ENCODE measurements around the gene TRIM24.

Gene TRIM24

DNA sequence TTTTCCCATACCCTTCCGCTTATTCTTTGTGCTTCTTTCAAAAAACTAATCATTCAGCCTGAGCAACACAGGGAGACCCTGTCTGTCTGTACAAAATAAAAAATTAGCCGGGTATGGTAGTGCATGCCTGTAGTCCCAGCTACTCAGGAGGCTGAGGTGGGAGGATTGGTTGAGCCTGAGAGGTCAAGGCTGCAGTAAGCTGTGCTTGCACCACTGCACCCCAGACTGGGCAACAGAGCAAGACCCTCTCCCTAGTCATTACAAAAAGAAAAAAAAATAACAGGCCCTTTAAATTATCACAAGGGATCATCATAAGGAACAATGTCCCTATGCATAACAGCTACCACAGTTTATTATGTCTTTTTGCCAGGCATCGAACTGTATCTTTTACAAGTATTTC, 119.6 kb downstream of the TRIM24 start:
- peaks cover 37% of the 10 kb centered on the region for H3K36me3 Mint-ChIP-seq (ENCODE audit: low read depth)
- H3K27me3 Mint-ChIP-seq (ENCODE audit: low read depth): no peaks in the 10 kb centered on the region
- H3K4me1 Mint-ChIP-seq (ENCODE audit: low read depth): no peaks in the 10 kb centered on the region

DNA sequence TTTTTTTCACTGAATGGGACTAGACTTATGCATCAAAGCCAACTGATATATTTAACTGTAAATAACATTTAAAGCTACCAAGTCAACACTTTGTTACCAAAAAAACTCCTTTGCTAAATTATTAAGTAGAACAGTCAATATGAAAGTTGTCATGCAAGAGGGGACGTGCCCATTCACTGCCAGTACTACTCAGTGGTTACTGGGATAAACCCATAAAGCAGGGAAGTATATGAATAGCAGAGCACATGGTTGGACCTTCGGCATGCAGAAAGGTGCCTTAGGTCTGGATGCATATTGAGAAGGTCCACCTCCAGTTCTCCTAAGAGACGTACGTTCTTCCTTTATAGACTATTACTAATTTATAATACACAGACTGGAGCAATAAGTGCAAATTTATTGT, 121.0 kb downstream of the TRIM24 start:
- H3K27ac Mint-ChIP-seq: no peak overlapping the region
- H3K4me3 Mint-ChIP-seq: no peak overlapping the region
- no peaks in the 10 kb centered on the region for H3K4me1 Mint-ChIP-seq (ENCODE audit: low read depth)
- no peaks in the 10 kb centered on the region for H3K9me3 Mint-ChIP-seq
- peaks cover 47% of the 10 kb centered on the region for H3K36me3 Mint-ChIP-seq (ENCODE audit: low read depth)
- no peaks in the 10 kb centered on the region for H3K27me3 Mint-ChIP-seq (ENCODE audit: low read depth)

More for the DNA sequence above, 119.6 kb downstream of the TRIM24 start:
- Mint-ChIP-seq H3K4me3 (no peak overlapping the region), H3K27ac (no peak overlapping the region), H3K9me3 (no peaks in the 10 kb centered on the region)

DNA sequence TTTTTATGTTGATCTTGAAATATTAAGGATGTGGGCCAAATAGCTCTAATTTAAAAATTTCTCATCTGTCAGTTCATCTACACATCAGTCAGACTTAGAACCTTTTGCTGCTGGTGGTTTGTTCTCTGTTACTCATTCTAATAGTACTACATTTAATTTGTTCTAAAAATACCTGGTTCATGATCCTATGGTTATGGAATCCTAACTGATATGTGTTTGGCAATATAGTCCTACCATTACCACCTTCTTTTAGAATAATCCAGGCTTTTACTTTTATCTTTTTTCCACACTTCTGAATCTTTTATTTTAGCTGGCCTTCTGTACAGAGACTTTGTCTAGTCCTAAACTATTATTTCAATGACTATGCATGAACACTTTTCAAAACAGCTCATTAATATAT, 124.2 kb downstream of the TRIM24 start:
- Mint-ChIP-seq H3K27me3 (ENCODE audit: low read depth) (no peaks in the 10 kb centered on the region), H3K36me3 (ENCODE audit: low read depth) (peaks cover 32% of the 10 kb centered on the region), H3K27ac (no peak overlapping the region), H3K4me1 (ENCODE audit: low read depth) (no peaks in the 10 kb centered on the region), H3K9me3 (no peaks in the 10 kb centered on the region), H3K4me3 (no peak overlapping the region)

DNA sequence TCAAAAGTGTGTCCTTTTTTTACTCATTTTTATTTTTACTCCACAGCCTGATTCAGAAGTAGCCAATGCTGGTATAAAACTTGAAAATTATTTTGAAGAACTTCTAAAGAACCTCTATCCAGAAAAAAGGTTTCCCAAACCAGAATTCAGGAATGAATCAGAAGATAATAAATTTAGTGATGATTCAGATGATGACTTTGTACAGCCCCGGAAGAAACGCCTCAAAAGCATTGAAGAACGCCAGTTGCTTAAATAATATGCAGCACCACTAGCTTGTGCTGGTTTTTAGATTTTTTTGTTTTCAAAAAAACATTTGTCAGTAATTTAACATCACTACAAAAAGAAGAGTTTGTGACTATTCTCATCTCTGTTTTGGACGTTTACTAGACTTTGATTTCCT, 124.6 kb downstream of the TRIM24 start:
- Mint-ChIP-seq H3K27me3 (ENCODE audit: low read depth) (no peaks in the 10 kb centered on the region), H3K4me1 (ENCODE audit: low read depth) (no peaks in the 10 kb centered on the region), H3K9me3 (no peaks in the 10 kb centered on the region), H3K4me3 (no peak overlapping the region), H3K27ac (no peak overlapping the region), H3K36me3 (ENCODE audit: low read depth) (peaks cover 27% of the 10 kb centered on the region)

DNA sequence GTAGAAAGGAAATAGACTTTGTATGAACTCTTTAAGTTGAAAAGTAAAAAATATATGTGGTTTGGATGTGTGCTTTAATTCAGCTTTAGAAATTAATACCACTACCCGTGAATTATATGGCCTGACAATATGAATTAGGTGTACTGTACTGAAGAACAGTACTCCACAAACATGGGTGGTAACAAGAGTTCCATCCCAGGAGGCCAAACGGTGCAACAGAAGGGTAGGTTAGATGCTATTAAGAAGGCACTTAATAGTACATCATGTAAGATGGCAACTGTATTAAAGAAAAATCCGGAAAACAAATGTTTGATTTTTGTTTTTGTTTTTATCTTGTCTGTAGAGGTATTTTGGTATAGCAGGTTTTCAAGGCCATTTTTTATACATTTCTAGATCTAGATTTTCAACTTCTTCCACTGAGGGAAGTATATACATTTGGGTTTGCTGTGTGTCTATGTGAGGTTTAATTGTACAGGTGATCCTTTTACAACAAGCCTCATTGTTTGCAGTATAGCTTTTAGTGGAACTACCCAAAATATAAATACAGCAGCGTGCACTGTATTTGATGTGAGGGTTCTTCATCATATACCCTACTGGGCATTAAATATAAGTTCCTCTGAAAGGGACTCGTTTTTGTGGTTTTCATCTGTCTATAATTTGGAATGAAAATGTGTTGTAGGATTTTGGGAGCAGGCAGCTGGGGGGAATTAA, 125.4 kb downstream of the TRIM24 start:
- H3K9me3 Mint-ChIP-seq: no peaks in the 10 kb centered on the region

DNA sequence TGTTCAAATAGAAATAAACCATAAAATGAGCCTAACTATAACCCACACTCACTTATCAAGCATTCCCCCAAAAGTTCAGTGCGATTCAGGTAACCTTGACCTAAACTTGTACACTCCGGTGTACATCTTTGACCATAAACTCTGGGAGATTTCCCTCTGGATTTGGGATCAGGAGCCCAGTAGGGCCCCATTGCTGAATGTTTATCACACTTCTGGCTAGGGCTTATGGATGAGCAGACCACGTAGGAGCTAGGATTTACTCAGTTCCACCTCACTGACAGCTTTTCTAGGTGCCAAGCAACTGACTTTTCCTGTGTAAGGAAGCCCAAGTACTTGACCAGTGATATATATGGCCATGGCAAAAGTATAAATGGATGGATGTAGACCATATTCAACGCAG, 127.4 kb downstream of the TRIM24 start:
- H3K36me3 Mint-ChIP-seq (ENCODE audit: low read depth): peaks cover 20% of the 10 kb centered on the region
- no peaks in the 10 kb centered on the region for H3K9me3 Mint-ChIP-seq
- H3K4me3 Mint-ChIP-seq: no peak overlapping the region
- H3K27me3 Mint-ChIP-seq (ENCODE audit: low read depth): no peaks in the 10 kb centered on the region
- H3K4me1 Mint-ChIP-seq (ENCODE audit: low read depth): no peaks in the 10 kb centered on the region
- no peak overlapping the region for H3K27ac Mint-ChIP-seq

More for the DNA sequence above, 125.4 kb downstream of the TRIM24 start:
- Mint-ChIP-seq H3K27me3 (ENCODE audit: low read depth) (no peaks in the 10 kb centered on the region), H3K4me3 (no peak overlapping the region), H3K4me1 (ENCODE audit: low read depth) (no peaks in the 10 kb centered on the region), H3K36me3 (ENCODE audit: low read depth) (peaks cover 22% of the 10 kb centered on the region), H3K27ac (no peak overlapping the region)

DNA sequence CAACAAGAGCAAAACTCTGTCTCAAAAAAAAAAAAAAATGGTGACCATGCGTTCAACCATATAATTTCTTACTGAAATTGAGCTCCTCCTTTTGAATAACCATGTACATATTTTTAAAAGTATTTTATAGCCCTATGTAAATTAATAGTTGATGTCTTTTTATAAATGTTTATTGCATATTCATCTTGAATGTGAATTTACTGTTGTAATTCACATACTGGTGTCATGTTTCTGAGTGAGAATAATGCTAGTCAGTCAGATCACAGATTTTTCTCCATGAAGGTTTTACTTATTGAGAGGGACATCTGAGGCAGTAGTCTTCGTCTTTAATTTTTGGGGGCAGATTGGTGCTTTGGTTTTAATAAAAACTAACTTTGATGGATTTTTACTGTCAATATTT, 128.9 kb downstream of the TRIM24 start:
- H3K4me1 Mint-ChIP-seq (ENCODE audit: low read depth): no peaks in the 10 kb centered on the region
- peaks cover 18% of the 10 kb centered on the region for H3K36me3 Mint-ChIP-seq (ENCODE audit: low read depth)
- no peaks in the 10 kb centered on the region for H3K9me3 Mint-ChIP-seq
- H3K27me3 Mint-ChIP-seq (ENCODE audit: low read depth): no peaks in the 10 kb centered on the region
- H3K4me3 Mint-ChIP-seq: no peak overlapping the region
- no peak overlapping the region for H3K27ac Mint-ChIP-seq

DNA sequence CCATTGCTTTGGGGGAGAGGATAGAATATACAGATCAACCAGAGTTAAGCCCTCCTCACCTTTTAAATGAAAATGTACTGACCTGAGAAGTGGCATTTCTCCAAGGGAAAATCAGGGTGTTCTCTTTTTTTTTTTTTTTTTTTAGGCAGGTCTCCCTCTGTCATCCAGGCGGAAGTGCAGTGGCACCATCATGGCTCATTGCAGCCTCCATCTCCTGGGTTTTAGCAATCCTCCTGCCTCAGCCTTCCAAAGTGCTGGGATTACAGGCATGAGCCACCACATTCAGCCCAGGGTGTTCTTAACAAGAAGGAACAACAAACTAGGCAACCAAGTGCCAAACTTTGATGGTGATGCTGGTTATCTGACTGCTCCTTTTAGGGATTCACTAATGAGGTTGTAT, 130.1 kb downstream of the TRIM24 start:
- H3K4me3 Mint-ChIP-seq: no peak overlapping the region
- H3K9me3 Mint-ChIP-seq: no peaks in the 10 kb centered on the region
- H3K27me3 Mint-ChIP-seq (ENCODE audit: low read depth): no peaks in the 10 kb centered on the region
- H3K4me1 Mint-ChIP-seq (ENCODE audit: low read depth): no peaks in the 10 kb centered on the region
- H3K36me3 Mint-ChIP-seq (ENCODE audit: low read depth): peaks cover 7% of the 10 kb centered on the region
- H3K27ac Mint-ChIP-seq: no peak overlapping the region

DNA sequence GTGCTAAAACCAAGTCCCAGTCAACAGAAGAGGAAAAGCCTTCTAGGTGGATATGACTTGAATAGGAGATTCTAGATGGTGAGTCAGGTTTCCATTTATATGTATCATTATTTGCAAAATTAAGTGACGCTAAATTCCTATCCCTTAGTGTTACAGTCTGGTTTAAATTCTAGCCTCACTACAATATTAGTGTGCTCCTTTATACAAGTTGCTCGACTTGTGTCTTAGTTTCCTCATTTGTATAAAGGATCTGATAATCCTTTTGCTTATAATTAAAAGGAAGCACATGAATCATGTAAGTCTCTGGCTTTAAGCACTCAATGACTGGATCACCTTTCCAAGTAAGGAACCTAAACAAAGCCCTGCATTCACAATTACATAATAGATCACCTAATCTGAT, 135.4 kb downstream of the TRIM24 start:
- H3K4me3 Mint-ChIP-seq: no peak overlapping the region
- H3K36me3 Mint-ChIP-seq (ENCODE audit: low read depth): no peaks in the 10 kb centered on the region
- no peaks in the 10 kb centered on the region for H3K9me3 Mint-ChIP-seq
- no peak overlapping the region for H3K27ac Mint-ChIP-seq
- no peaks in the 10 kb centered on the region for H3K27me3 Mint-ChIP-seq (ENCODE audit: low read depth)
- no peaks in the 10 kb centered on the region for H3K4me1 Mint-ChIP-seq (ENCODE audit: low read depth)

DNA sequence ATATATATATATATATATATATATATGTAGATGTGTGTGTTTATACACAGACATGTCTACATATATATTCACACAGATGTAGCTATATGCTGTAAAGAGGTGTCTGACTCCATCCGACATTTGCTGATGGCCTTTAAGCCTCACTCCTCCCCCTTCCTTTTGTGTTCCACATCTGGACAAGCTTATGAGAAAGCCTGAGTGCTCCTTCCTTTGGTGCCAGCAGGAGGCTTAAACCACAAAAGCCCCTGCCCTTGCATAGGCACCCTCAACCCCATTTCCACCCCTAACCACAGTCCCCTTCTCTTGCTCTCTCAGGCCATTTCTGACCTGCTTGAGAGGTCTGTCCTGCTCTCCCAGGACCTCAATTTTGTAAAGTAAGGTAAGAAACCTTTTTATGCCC, 142.4 kb downstream of the TRIM24 start:
- Mint-ChIP-seq H3K27ac (no peak overlapping the region), H3K9me3 (no peaks in the 10 kb centered on the region), H3K27me3 (ENCODE audit: low read depth) (peaks cover 3% of the 10 kb centered on the region), H3K4me3 (no peak overlapping the region), H3K36me3 (ENCODE audit: low read depth) (no peaks in the 10 kb centered on the region), H3K4me1 (ENCODE audit: low read depth) (peaks cover 4% of the 10 kb centered on the region)

DNA sequence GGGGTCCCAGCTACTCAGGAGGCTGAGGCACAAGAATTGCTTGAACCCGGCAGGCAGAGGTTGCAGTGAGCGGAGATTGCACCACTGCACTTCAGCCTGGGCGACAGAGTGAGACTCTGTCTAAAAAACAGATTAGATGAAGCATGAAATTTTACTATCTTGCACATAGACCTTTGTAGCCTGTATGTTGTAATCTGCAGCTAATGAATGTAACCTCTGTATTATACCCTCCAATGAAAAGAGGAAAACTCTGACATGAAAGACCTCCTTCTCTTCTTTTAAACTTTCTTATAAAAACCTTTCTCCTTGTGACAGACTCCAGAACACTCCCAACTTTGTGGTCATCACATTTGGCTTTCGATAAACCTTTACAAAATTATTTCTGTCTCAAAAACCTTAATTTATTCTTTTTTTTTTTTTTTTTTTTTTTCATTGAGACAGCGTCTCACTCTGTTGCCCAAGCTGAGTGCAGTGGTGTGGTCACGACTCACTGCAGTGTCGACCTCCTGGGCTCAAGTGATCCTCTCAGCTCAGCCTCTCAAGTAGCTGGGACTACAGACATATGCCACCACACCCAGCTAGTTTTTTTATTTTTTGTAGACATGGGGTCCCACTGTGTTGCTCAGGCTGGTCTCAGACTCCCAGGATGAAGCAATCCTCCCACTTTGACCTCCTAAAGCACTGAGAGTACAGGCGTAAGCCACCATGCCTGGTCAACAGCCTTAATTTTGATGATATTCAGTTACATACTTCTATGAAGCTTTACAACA, 143.7 kb downstream of the TRIM24 start:
- no peak overlapping the region for H3K27ac Mint-ChIP-seq
- no peaks in the 10 kb centered on the region for H3K9me3 Mint-ChIP-seq
- H3K4me1 Mint-ChIP-seq (ENCODE audit: low read depth): peaks cover 9% of the 10 kb centered on the region
- no peaks in the 10 kb centered on the region for H3K36me3 Mint-ChIP-seq (ENCODE audit: low read depth)
- no peak overlapping the region for H3K4me3 Mint-ChIP-seq
- H3K27me3 Mint-ChIP-seq (ENCODE audit: low read depth): peaks cover 3% of the 10 kb centered on the region

DNA sequence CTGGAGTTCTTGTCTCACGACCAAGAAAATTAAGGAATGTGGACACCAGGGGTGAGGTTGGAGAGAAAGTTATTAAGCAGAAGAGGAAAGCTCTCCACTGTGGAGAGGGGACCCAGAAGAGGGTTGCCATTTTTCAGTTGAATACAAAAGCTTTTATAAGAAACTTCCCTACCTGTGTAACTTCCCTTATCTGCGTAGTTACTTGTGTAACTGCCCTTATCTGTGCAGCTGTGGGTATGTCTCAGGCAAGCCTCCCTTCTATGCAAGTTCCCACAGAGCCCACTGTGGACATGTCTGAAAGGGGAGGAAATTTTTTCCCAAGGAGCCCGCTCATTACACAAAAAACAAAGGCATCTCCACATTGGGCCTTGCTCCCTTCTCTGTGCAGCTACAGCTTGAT, 146.2 kb downstream of the TRIM24 start:
- H3K9me3 Mint-ChIP-seq: no peaks in the 10 kb centered on the region
- H3K4me3 Mint-ChIP-seq: no peak overlapping the region
- H3K27me3 Mint-ChIP-seq (ENCODE audit: low read depth): peaks cover 3% of the 10 kb centered on the region
- no peaks in the 10 kb centered on the region for H3K36me3 Mint-ChIP-seq (ENCODE audit: low read depth)
- H3K27ac Mint-ChIP-seq: no peak overlapping the region
- H3K4me1 Mint-ChIP-seq (ENCODE audit: low read depth): peaks cover 9% of the 10 kb centered on the region

DNA sequence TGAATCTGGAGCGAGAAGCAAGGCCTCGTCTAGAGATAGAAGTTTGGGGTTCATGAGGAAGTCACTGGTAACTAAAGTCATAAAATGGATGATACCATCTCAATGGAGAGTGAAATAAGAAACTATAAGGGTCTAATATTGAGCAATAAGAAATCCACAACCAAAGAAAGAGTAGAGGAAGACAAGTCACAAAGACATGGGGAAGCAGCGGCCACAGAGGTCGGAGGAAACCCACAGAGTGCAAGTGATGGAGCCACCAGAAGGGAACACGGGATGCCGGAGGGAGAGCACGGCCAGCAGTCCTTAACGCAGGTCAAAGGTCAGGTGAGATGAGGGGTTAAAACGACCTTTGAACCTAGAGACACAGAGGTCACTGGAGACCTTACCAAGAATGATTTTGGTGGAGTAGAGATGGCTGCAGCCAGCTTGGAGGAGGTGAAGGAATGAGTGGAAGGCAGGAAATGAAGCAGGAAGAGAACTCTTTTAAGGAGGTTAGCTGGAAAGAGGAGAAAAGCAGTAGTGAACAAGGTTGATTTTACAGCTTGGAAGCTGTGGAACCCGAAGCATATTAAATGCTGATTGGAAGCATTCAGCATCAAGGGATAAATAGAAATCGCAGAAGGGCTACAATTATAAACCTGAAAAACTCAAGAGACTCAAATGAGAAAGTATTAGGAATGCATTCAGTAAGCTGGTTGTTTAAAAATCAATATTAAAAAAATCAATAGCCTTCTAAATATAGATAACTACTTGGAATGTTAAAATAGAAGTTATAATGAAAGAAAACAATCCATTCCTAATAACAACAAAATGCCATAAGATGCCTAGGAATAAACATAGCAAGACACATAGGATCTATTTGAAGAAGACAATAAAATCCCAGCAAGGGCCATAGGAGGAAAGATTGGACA, 147.4 kb downstream of the TRIM24 start:
- Mint-ChIP-seq H3K4me3 (no peak overlapping the region), H3K36me3 (ENCODE audit: low read depth) (no peaks in the 10 kb centered on the region), H3K9me3 (no peaks in the 10 kb centered on the region), H3K4me1 (ENCODE audit: low read depth) (peaks cover 9% of the 10 kb centered on the region), H3K27ac (no peak overlapping the region), H3K27me3 (ENCODE audit: low read depth) (no peaks in the 10 kb centered on the region)

DNA sequence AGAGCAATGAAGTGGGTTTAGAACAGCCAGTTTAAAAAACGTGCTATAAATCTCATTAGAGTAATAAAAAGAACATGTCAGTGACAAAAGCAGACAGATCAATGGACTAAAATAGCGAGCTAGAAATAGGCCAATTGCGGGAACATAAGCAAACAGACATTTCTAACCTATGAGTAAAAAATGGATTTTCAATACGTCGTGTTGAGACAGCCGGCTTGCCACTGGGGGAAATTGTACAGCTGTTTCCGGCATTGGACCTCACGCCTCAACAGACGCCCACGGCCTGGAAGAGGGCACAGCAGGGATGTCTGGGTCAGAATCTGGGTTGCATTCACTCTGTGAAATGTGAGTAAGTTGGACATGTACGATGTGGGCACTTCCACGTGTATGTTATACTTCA, 148.2 kb downstream of the TRIM24 start:
- Mint-ChIP-seq H3K9me3 (no peaks in the 10 kb centered on the region), H3K27me3 (ENCODE audit: low read depth) (no peaks in the 10 kb centered on the region), H3K36me3 (ENCODE audit: low read depth) (no peaks in the 10 kb centered on the region), H3K4me1 (ENCODE audit: low read depth) (peaks cover 6% of the 10 kb centered on the region), H3K27ac (no peak overlapping the region), H3K4me3 (no peak overlapping the region)

Measured in T-helper 1 cell treated with Interleukin-12 subunit alpha and Interleukin-12 subunit beta and Interleukin-4 antibody, amounts not matched to agents 30 μg/mL and 1 μg/mL, for 36 hours (primary cell).